Measurements from ENCODE around the gene KIAA1958. TPM values are rescaled to one million over a fixed set of nuclear protein-coding genes. Genes with fewer than 3 reads are reported as not detected.
"Not testable (repeated sequence)": the region's sequence is repeated elsewhere in the genome, so short reads cannot be mapped to it uniquely, and the experiment has no call there.

The KIAA1958 gene
- total RNA-seq, 2 experiments from 2014 or later = 6.7 to 7.6 TPM

DNA sequence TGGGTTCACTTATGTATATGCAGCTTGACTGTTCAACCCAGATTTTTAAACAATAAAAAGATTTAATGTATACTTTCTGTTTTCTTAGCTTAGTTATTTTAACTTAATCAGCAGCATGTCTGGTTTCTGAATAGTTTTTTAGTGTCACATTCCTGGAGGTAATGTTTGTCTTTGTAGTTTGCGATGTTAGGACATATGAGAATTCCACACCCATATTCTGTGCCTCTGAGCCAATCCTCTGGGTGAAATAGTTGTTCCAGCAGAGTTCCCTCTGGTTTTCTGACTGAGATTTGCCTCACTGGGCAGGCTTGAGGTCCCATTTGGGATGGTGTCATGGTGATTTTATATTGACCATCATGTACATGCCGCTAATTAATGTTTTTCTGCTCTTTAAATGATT lies 182.7 kb downstream of the KIAA1958 start:
- CTCF ChIA-PET = interaction anchor here (1.1 kb wide), 1 partner anchor 124 kb away, joined by 3 read pairs; no protein-coding TSS in a partner anchor
- Mint-ChIP-seq H3K36me3 (ENCODE audit: low read depth) (no peaks in the 10 kb centered on the region), H3K4me1 (ENCODE audit: low read depth) (no peaks in the 10 kb centered on the region), H3K9me3 (no peaks in the 10 kb centered on the region), H3K27ac (no peak overlapping the region), H3K27me3 (ENCODE audit: low read depth) (no peaks in the 10 kb centered on the region), H3K4me3 (no peak overlapping the region)
- no peak for DNase-seq
- intact Hi-C loops (cut with micrococcal nuclease) = no loop called here

DNA sequence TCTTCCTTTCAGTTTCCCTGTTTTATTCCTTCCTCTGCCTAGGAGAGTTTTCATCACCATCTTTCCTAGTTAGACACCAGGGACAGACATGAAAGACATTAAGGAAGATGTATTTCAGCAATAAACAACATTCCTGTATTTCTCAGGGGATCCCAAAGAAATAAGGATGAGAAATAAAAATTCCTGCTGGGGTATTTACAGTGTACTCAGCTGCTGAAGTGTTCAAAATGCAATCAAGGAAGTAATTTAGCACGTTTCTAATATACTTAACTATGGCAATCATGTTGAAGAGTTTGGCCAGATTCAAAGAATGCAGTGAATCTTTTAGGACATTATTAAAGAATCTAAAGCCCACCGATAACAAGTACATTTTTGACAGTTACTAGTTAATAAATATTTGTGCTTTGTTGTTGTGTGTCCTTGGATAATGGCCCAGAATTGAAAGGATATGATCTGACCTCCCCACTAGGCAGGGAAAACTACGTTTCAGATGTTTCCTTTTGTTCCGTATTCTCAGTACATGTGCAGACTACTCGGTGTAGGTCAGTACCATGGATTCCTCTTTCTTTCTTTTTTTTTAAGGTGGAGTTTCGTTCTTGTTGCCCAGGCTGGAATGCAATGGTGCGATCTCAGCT lies 184.5 kb downstream of the KIAA1958 start:
- no peak for DNase-seq
- H3K4me1 Mint-ChIP-seq (ENCODE audit: low read depth) = no peaks in the 10 kb centered on the region
- H3K4me3 Mint-ChIP-seq = no peak overlapping the region
- no peak overlapping the region for H3K27ac Mint-ChIP-seq
- H3K9me3 Mint-ChIP-seq = no peaks in the 10 kb centered on the region
- H3K27me3 Mint-ChIP-seq (ENCODE audit: low read depth) = no peaks in the 10 kb centered on the region
- intact Hi-C loops (cut with micrococcal nuclease) = no loop called here
- no peaks in the 10 kb centered on the region for H3K36me3 Mint-ChIP-seq (ENCODE audit: low read depth)
- CTCF ChIA-PET = no interaction called here

DNA sequence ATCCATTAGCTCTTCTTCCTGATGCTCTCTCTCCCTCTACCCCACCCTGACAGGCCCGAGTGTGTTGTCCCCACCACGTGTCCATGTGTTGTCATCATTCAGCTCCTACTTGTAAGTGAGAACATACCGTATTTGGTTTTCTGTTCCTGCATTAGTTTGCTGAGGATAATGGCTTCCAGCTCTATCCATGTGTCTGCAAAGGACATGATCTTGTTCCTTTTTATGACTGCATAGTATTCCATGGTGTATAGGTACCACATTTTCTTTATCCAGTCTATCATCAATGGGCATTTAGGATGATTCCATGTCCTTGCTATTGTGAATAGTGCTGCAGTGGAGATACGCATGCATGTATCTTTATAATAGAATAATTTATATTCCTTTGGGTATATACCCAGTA lies 186.6 kb downstream of the KIAA1958 start:
- H3K27me3 Mint-ChIP-seq (ENCODE audit: low read depth); H3K4me3 Mint-ChIP-seq; H3K9me3 Mint-ChIP-seq; DNase-seq; H3K27ac Mint-ChIP-seq; H3K36me3 Mint-ChIP-seq (ENCODE audit: low read depth); intact Hi-C loops (cut with micrococcal nuclease); H3K4me1 Mint-ChIP-seq (ENCODE audit: low read depth): not testable (repeated sequence)
- CTCF ChIA-PET = interaction anchor here (1.1 kb wide), 1 partner anchor 144 kb away, joined by 4 read pairs; no protein-coding TSS in a partner anchor

DNA sequence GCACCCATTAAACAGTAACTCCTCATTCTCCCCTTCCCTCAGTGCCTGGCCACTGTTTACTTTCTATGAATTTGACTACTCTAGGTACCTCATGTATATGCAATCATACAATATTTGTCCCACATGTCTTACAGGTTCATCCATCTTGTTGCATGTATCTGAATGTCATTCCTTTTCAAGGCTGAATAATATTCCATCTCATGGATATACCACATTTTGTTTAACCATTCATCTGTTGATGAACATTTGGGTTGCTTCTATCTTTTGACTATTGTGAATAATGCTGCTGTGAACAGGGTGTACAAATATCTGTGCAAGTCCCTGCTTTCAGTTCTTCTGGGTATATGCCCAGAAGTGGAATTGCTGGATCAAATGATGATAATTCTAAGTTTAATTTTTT lies 190.4 kb downstream of the KIAA1958 start:
- CTCF ChIA-PET = no interaction called here
- H3K27me3 Mint-ChIP-seq (ENCODE audit: low read depth) = no peaks in the 10 kb centered on the region
- H3K27ac Mint-ChIP-seq = no peak overlapping the region
- H3K9me3 Mint-ChIP-seq = peaks cover 19% of the 10 kb centered on the region
- H3K4me1 Mint-ChIP-seq (ENCODE audit: low read depth) = peaks cover 1% of the 10 kb centered on the region
- H3K36me3 Mint-ChIP-seq (ENCODE audit: low read depth) = no peaks in the 10 kb centered on the region
- no peak for DNase-seq
- intact Hi-C loops (cut with micrococcal nuclease) = no loop called here
- H3K4me3 Mint-ChIP-seq = no peak overlapping the region

DNA sequence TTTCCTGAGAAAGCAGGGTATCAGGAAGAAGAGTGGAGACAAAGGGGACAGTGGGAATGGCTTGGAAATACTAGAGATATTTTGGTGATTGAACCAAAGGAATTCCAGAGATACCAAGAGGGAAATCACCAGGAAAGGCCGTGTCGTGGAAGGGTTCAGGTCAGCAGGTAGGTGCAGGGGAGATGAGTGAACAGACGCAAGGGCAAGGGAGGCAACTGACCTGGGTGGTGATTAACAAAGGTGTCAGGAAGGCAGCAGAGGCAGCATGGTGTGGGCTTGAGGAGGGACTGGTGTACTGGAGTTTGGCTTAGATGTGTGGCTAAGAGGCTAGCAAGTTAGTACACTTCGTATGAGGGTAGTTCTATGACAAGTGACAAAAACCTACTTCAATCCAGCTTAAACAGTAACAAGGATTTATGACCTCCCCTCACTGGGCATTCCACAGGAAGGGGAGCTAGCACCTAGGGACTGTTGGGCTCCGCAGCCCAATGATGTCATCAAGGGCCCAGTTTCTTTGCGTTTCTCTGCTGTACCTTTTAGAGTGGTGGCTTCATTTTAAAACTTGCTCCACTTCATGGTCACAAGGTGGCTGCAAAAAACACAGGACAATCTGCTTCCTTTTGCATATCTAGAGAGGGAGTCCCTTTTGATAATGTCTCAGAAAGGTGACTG lies 194.2 kb downstream of the KIAA1958 start:
- CTCF ChIA-PET = interaction anchor here (1.6 kb wide), 1 partner anchor 112 kb away, joined by 4 read pairs; no protein-coding TSS in a partner anchor
- no peak for DNase-seq
- H3K36me3 Mint-ChIP-seq (ENCODE audit: low read depth) = peaks cover 13% of the 10 kb centered on the region

DNA sequence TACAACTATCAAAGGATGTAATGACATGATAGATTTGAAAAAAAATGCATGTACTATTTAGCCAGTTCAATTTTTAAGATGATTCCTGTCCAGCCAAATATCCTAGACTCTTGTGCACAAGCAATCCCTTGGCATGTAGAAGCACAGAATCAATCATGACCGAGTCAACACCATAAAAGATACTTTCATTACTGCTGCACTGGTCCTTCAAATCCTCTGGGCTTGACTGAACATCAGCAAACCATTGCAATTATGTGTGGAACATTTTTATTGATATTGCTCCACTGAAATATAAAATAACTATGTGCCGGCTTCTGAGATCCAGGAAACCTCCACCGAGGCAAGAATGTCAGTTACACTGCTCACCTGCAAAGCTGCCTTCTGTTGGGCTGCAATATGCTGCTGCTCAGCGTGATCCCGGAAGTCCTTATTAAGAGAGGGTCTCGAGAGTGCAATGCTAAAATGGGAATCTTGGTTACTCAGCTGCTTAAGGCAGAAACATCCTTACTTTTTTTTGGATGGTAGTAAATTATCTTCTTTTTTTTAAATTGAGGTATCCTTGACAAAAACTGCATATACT lies 202.6 kb downstream of the KIAA1958 start:
- no peak overlapping the region for H3K4me3 Mint-ChIP-seq
- no peaks in the 10 kb centered on the region for H3K9me3 Mint-ChIP-seq
- CTCF ChIA-PET = no interaction called here
- no peak overlapping the region for H3K27ac Mint-ChIP-seq
- no peaks in the 10 kb centered on the region for H3K4me1 Mint-ChIP-seq (ENCODE audit: low read depth)
- H3K36me3 Mint-ChIP-seq (ENCODE audit: low read depth) = peaks cover 48% of the 10 kb centered on the region
- intact Hi-C loops (cut with micrococcal nuclease) = no loop called here
- no peak for DNase-seq
- no peaks in the 10 kb centered on the region for H3K27me3 Mint-ChIP-seq (ENCODE audit: low read depth)

More for the DNA sequence above, 194.2 kb downstream of the KIAA1958 start:
- Mint-ChIP-seq H3K9me3 (peaks cover 23% of the 10 kb centered on the region), H3K27me3 (ENCODE audit: low read depth) (no peaks in the 10 kb centered on the region), H3K27ac (no peak overlapping the region), H3K4me3 (no peak overlapping the region), H3K4me1 (ENCODE audit: low read depth) (peaks cover 7% of the 10 kb centered on the region)
- intact Hi-C loops (cut with micrococcal nuclease) = no loop called here

DNA sequence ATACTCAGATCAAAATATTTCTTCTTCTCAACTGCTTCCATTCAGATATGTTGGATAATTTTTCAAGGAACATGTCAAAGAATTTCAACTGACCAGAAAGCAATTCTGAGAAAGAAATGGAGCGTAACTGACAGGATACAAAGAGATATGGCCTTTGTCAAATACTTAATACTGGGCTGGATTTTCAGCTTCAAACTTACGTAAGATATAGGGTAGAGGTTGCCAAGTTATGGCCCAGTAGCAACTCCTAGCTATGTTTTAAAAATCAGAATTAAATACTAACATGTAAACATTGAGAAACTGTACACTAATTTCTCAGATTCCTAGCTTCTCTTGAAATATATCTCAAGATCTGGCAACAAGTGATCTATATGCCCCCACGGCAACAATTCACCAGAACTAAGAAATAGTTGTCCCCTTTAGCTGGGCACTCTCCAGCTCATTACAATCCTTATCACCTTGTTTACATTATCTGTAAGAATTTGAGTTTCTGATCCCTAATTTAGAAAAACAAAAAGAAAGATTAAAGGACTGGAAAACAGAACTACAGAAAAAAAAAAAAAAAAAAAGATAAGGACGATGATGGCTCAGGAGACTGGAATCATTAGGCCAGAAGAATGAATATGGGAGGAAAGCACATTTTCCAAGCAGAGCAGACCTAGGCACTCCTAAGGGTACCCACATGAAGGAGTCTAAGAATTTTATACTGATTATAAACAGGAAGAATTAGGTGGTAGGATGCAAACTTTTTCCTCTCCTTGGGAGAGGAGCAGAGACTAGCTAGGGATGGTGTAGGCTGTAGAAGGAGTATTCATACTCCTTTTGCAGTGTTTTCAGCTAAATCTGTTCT lies 208.3 kb downstream of the KIAA1958 start:
- H3K36me3 Mint-ChIP-seq (ENCODE audit: low read depth) = peaks cover 32% of the 10 kb centered on the region
- intact Hi-C loops (cut with micrococcal nuclease) = no loop called here

DNA sequence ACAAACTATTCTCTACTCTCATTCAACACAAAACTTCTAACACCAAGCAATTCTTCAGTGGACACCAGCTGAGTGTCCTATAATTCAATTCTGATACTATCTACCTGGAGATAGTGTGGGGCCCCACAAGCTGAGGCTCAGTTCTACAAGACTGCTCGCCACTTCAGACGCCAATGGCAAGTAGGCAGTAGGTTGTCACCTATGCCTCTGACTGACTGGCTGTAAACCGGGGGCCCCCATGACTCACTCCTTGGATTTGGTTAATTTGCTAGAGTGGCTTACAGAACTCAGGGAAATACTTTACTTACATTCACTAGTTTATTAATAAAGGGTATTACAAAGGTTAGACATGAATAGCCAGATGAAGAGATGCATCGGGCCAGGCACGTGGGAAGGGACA lies 209.8 kb downstream of the KIAA1958 start:
- Mint-ChIP-seq H3K27me3 (ENCODE audit: low read depth) (no peaks in the 10 kb centered on the region), H3K4me3 (no peak overlapping the region), H3K27ac (no peak overlapping the region), H3K4me1 (ENCODE audit: low read depth) (peaks cover 23% of the 10 kb centered on the region), H3K36me3 (ENCODE audit: low read depth) (peaks cover 26% of the 10 kb centered on the region), H3K9me3 (no peaks in the 10 kb centered on the region)
- intact Hi-C loops (cut with micrococcal nuclease) = no loop called here
- CTCF ChIA-PET = interaction anchor here (1.0 to 1.1 kb wide), 2 partner anchors 16 to 96 kb away, joined by 3 to 4 read pairs; no protein-coding TSS in a partner anchor
- DNase-seq = no peak

More for the DNA sequence above, 208.3 kb downstream of the KIAA1958 start:
- H3K27me3 Mint-ChIP-seq (ENCODE audit: low read depth) = no peaks in the 10 kb centered on the region
- no peak overlapping the region for H3K27ac Mint-ChIP-seq
- H3K4me1 Mint-ChIP-seq (ENCODE audit: low read depth) = peaks cover 17% of the 10 kb centered on the region
- no peaks in the 10 kb centered on the region for H3K9me3 Mint-ChIP-seq
- CTCF ChIA-PET = interaction anchor here (1.1 to 1.2 kb wide), 2 partner anchors 14 to 125 kb away, joined by 3 read pairs; no protein-coding TSS in a partner anchor
- DNase-seq = no peak
- no peak overlapping the region for H3K4me3 Mint-ChIP-seq

DNA sequence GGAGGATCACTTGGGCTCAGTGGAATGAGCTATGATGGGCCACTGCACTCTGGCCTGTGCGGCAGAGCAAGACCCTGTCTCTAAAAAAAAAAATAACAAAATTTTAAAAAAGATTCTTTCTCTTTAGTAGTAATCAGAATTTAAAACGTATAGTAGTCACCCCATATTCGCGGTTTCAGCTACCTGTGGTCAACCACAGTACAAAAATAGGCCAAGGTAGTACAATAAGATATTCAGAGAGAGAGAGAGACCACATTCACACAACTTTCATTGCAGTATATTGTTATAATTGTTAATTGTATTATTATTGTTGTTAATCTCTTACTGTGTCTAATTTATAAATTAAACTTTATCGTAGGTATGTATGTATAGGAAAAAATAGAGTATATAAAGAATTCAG lies 212.6 kb downstream of the KIAA1958 start:
- CTCF ChIA-PET = interaction anchor here (0.6 kb wide), 1 partner anchor 39 kb away, joined by 3 read pairs; no protein-coding TSS in a partner anchor
- Mint-ChIP-seq H3K9me3 (no peaks in the 10 kb centered on the region), H3K27me3 (ENCODE audit: low read depth) (no peaks in the 10 kb centered on the region), H3K27ac (no peak overlapping the region), H3K36me3 (ENCODE audit: low read depth) (peaks cover 16% of the 10 kb centered on the region), H3K4me3 (no peak overlapping the region), H3K4me1 (ENCODE audit: low read depth) (peaks cover 28% of the 10 kb centered on the region)
- no peak for DNase-seq
- intact Hi-C loops (cut with micrococcal nuclease) = no loop called here

DNA sequence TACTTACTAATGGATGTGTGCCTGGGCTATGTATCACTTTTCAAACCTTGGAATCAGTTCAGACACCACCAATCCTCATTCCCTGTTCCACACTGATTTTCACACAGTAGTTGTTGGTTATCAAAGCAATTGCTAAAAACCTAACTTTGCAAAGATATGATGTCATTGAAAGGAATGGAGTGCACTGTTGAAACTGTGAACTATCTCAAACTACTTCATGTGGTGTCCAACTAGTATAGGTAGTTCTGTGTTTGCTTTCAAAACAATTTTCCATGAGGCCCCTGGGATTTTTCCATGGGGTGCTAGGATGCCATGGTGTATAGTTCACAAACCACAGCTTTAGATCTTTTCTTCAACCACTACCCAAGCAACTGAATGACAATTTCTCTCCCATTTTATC lies 213.5 kb downstream of the KIAA1958 start:
- no peak for DNase-seq
- intact Hi-C loops (cut with micrococcal nuclease) = no loop called here
- no peak overlapping the region for H3K27ac Mint-ChIP-seq
- H3K27me3 Mint-ChIP-seq (ENCODE audit: low read depth) = no peaks in the 10 kb centered on the region
- CTCF ChIA-PET = no interaction called here
- H3K4me3 Mint-ChIP-seq = no peak overlapping the region
- peaks cover 27% of the 10 kb centered on the region for H3K4me1 Mint-ChIP-seq (ENCODE audit: low read depth)
- H3K9me3 Mint-ChIP-seq = no peaks in the 10 kb centered on the region
- H3K36me3 Mint-ChIP-seq (ENCODE audit: low read depth) = peaks cover 14% of the 10 kb centered on the region

DNA sequence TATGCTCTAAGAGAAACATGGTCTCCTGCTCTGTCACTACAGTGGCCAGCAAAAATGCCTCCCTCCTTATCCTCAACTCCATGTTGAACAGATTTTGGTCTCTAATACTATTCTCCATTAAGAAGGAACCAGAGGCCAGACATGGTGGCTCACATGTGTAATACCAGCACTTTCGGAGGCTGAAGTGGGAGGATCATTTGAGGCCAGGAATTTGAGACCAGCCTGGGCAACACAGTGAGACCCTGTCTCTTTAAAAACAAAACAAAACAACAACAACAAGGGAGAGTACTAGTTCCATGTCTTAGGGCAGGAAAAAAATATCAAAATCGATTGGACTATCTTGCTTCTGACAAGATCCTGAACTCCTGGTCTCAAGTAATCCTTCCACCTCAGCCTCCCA lies 216.7 kb downstream of the KIAA1958 start:
- intact Hi-C loops (cut with micrococcal nuclease) = no loop called here
- Mint-ChIP-seq H3K4me3 (no peak overlapping the region), H3K27ac (no peak overlapping the region), H3K4me1 (ENCODE audit: low read depth) (peaks cover 31% of the 10 kb centered on the region), H3K27me3 (ENCODE audit: low read depth) (no peaks in the 10 kb centered on the region), H3K9me3 (no peaks in the 10 kb centered on the region), H3K36me3 (ENCODE audit: low read depth) (peaks cover 13% of the 10 kb centered on the region)
- CTCF ChIA-PET = interaction anchor here (0.7 kb wide), 1 partner anchor 213 kb away, joined by 3 read pairs; no protein-coding TSS in a partner anchor
- DNase-seq = no peak

All from activated naive CD4-positive, alpha-beta T cell treated with anti-CD3 and anti-CD28 coated beads for 36 hours (primary cell).